GM23248 (cell line): ENCODE measurements around the gene NFIA. TPM values are rescaled to one million over a fixed set of nuclear protein-coding genes. Genes with fewer than 3 reads are reported as not detected.

Experiments used
- DNase-seq: peaks from one replicate; pipeline ENCODE4 v3.0.0-alpha.2; 2015
- H2AFZ ChIP-seq: fragments of 200-600 bp; sonication (generic); 2 replicates; pipeline ENCODE4 v1.6.1; 2016; ENCODE audit warnings: antibody characterized with exemption
- H3F3A ChIP-seq: fragments of 200-600 bp; sonication (generic); 2 replicates; pipeline ENCODE4 v1.6.1; 2016; ENCODE audit warnings: mild to moderate bottlenecking, antibody characterized with exemption, mixed run types; ENCODE audit not compliant: insufficient read depth
- H3K27ac ChIP-seq: fragments of 200-600 bp; sonication (generic); 2 replicates; pipeline ENCODE4 v1.5.1; 2016; ENCODE audit warnings: mild to moderate bottlenecking
- H3K27me3 ChIP-seq: fragments of 200-600 bp; sonication (generic); replicated peaks from 2 replicates; pipeline ENCODE4 v1.6.1; 2016; ENCODE audit warnings: mild to moderate bottlenecking; ENCODE audit not compliant: insufficient read depth
- H3K36me3 ChIP-seq: fragments of 200-600 bp; sonication (generic); 2 replicates; pipeline ENCODE4 v1.6.1; 2016; ENCODE audit warnings: low read depth, mild to moderate bottlenecking
- H3K4me1 ChIP-seq: fragments of 200-600 bp; sonication (generic); 2 replicates; pipeline ENCODE4 v1.6.1; 2016; ENCODE audit warnings: mild to moderate bottlenecking; ENCODE audit not compliant: insufficient read depth
- H3K4me2 ChIP-seq: fragments of 200-600 bp; sonication (generic); one replicate; pipeline ENCODE4 v1.6.1; 2016; ENCODE audit warnings: mild to moderate bottlenecking; ENCODE audit not compliant: unreplicated experiment
- H3K4me3 ChIP-seq: fragments of 200-600 bp; sonication (generic); 2 replicates; pipeline ENCODE4 v1.5.1; 2016; ENCODE audit warnings: mild to moderate bottlenecking
- H3K79me2 ChIP-seq: fragments of 200-600 bp; sonication (generic); 2 replicates; pipeline ENCODE4 v1.6.1; 2016; ENCODE audit warnings: mild to moderate bottlenecking; ENCODE audit not compliant: insufficient read depth
- H3K9ac ChIP-seq: fragments of 200-600 bp; sonication (generic); 2 replicates; pipeline ENCODE4 v1.6.1; 2016; ENCODE audit warnings: mild to moderate bottlenecking
- H3K9me2 ChIP-seq: fragments of 200-600 bp; sonication (generic); 2 replicates; pipeline ENCODE4 v1.6.1; 2016; ENCODE audit warnings: mixed run types, mild to moderate bottlenecking, moderate library complexity; ENCODE audit not compliant: insufficient read depth
- H3K9me3 ChIP-seq: fragments of 200-600 bp; sonication (generic); one replicate; pipeline ENCODE4 v1.6.1; 2017; ENCODE audit warnings: low read depth
- H4K20me1 ChIP-seq: fragments of 200-600 bp; sonication (generic); 2 replicates; pipeline ENCODE4 v1.6.0; 2016; ENCODE audit not compliant: insufficient read depth
- EZH2 ChIP-seq: fragments of 200-600 bp; sonication (generic); IDR thresholded peaks from 2 replicates; pipeline ENCODE4 v1.6.1; 2018; ENCODE audit warnings: antibody characterized with exemption, mild to moderate bottlenecking; ENCODE audit not compliant: insufficient read depth, poor library complexity, severe bottlenecking
- EZH2phosphoT487 ChIP-seq: fragments of 200-600 bp; sonication (generic); IDR thresholded peaks from 2 replicates; pipeline ENCODE4 v1.6.1; 2018; ENCODE audit warnings: antibody characterized with exemption, moderate library complexity, mild to moderate bottlenecking, low read depth; ENCODE audit not compliant: insufficient read depth
- WGBS, 2 experiments: methylation state at CpG; one replicate each; pipeline ENCODE4 v1.1.6; 2015 to 2017; ENCODE audit warnings: low lambda C conversion rate in 2 of 2, low coverage in 1 of 2; ENCODE audit errors: missing lambda C conversion rate in 2 of 2; 5-methylcytosine and 5-hydroxymethylcytosine counted together
- in situ Hi-C: fragments of 300-500 bp; cut with MboI; formaldehyde crosslinking; loops from 2 replicates; pipeline ENCODE4 v1.15.0; 2020
- polyA plus RNA-seq: library from polyadenylated mRNA; unstranded; fragments of >200 nt; fragmentation: Nextera tagmentation; extraction: Ambion mirVana; gene quantifications from 2 replicates; pipeline ENCODE4 v1.2.1, GENCODE V29; 2016
- total RNA-seq: library from RNA; depleted of rRNA; stranded (reverse); fragments of >200 nt; shearing (Covaris generic); gene quantifications from 2 replicates; pipeline ENCODE4 v1.2.3, GENCODE V29; 2014

NFIA gene
- total and polyA plus RNA-seq, 2 experiments from 2014 or later: 3.4 to 8.8 TPM

DNA sequence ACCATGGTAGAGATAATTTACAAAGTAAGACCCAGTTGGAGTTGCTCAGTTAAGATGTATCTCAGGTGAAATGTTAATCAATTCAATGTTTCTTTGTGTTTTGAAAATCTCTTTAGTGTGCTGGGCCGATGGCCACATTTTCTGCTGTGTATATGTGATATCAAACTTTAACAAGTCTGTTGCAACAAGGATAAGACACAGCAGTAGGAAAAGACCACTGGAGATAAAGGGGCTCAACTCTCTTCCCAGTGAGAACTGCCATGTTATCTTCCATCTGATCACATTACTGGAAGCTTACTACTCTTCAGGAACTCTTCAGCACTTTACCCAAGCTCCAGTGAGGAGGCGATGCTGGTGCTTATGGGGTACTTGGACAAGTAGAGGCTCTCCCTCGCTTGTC lies 227.7 kb downstream of the NFIA start:
- TF ChIP-seq EZH2phosphoT487: no peak
- no peaks in the 10 kb centered on the region for H3F3A ChIP-seq
- H2AFZ ChIP-seq: no peak overlapping the region
- no peak overlapping the region for H3K9ac ChIP-seq
- H3K4me3 ChIP-seq: no peak overlapping the region
- H3K27me3 ChIP-seq: no peaks in the 10 kb centered on the region
- in situ Hi-C loops: no loop called here
- WGBS, 2 experiments: 97 to 98% methylated on average over 3 of the region's 3 CpGs
- no peaks in the 10 kb centered on the region for H3K36me3 ChIP-seq
- H3K79me2 ChIP-seq: no peaks in the 10 kb centered on the region
- no peak overlapping the region for H3K4me2 ChIP-seq
- no peak for DNase-seq
- H4K20me1 ChIP-seq: no peaks in the 10 kb centered on the region
- no peaks in the 10 kb centered on the region for H3K9me3 ChIP-seq
- no peak overlapping the region for H3K27ac ChIP-seq
- H3K4me1 ChIP-seq: no peaks in the 10 kb centered on the region
- no peaks in the 10 kb centered on the region for H3K9me2 ChIP-seq

DNA sequence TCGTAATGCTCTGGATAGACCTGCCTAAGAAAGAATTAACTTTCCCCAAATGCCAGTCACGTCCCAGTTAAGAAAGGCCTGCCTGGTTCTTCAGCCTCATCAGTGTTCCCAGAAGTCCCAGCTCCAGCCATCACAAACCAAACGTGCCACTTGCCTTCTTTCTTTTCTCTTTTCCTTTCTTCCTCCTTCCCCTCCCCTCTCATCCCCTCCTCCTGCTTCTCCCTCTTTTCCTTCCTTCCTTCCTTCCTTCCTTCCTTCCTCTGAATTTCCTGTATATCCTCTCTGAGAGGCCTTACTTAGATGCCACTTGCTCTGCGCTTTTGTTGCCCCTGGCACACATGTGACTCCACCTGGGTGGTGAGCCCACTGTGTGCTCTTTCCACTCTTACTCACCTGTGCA lies 228.2 kb downstream of the NFIA start:
- H3K9me2 ChIP-seq: no peaks in the 10 kb centered on the region
- H4K20me1 ChIP-seq: no peaks in the 10 kb centered on the region
- no peaks in the 10 kb centered on the region for H3K79me2 ChIP-seq
- H3F3A ChIP-seq: no peaks in the 10 kb centered on the region
- H3K9ac ChIP-seq: no peak overlapping the region
- H3K4me2 ChIP-seq: no peak overlapping the region
- H2AFZ ChIP-seq: no peak overlapping the region
- 93 to 98% methylated on average over 4 of the region's 4 CpGs for whole genome bisulfite sequencing, 2 experiments
- H3K4me3 ChIP-seq: no peak overlapping the region
- in situ Hi-C loops: no loop called here
- no peaks in the 10 kb centered on the region for H3K4me1 ChIP-seq
- H3K9me3 ChIP-seq: no peaks in the 10 kb centered on the region
- TF ChIP-seq EZH2 (no peak), EZH2phosphoT487 (no peak)
- no peak for DNase-seq
- no peaks in the 10 kb centered on the region for H3K27me3 ChIP-seq
- H3K36me3 ChIP-seq: no peaks in the 10 kb centered on the region
- no peak overlapping the region for H3K27ac ChIP-seq

DNA sequence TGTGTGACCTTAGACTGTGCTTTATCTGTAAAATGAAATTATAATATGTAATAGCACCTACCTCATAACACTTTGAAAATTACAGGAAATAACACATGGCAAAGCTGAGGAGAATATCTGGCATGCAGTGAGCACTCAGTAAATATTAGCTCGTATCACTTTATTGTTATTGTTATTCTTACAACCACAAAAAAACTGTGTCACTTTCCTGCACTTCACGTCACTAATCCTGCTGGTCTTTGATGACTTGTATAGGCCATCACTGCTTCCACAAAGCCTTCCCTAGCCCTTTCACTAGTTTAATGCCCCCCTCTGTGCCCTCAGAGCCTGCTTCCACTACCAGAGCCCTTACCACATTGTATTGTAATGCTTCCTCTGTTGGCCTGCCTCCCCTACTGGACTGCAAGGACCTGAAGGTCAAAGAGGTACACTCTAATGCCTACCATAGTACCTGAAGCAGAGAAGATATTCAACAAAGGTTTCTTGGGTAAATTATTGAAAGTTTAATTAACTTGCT lies 231.6 kb downstream of the NFIA start:
- in situ Hi-C loops: no loop called here
- H3K79me2 ChIP-seq: no peaks in the 10 kb centered on the region
- no peak overlapping the region for H2AFZ ChIP-seq
- no peaks in the 10 kb centered on the region for H3K27me3 ChIP-seq
- peaks cover 11% of the 10 kb centered on the region for H3K4me1 ChIP-seq
- no peak for DNase-seq
- H3K9ac ChIP-seq: no peak overlapping the region
- no peaks in the 10 kb centered on the region for H3K9me3 ChIP-seq
- no peaks in the 10 kb centered on the region for H3K36me3 ChIP-seq
- 97 to 98% methylated on average over 2 of the region's 2 CpGs for WGBS, 2 experiments
- no peaks in the 10 kb centered on the region for H3K9me2 ChIP-seq
- no peak for TF ChIP-seq EZH2
- no peak for TF ChIP-seq EZH2phosphoT487
- no peak overlapping the region for H3K27ac ChIP-seq
- H3K4me3 ChIP-seq: no peak overlapping the region
- H3F3A ChIP-seq: 0 out of 2 replicates have a peak, but pooled peaks cover 1% of the 10 kb centered on the region
- H4K20me1 ChIP-seq: no peaks in the 10 kb centered on the region
- H3K4me2 ChIP-seq: no peak overlapping the region

DNA sequence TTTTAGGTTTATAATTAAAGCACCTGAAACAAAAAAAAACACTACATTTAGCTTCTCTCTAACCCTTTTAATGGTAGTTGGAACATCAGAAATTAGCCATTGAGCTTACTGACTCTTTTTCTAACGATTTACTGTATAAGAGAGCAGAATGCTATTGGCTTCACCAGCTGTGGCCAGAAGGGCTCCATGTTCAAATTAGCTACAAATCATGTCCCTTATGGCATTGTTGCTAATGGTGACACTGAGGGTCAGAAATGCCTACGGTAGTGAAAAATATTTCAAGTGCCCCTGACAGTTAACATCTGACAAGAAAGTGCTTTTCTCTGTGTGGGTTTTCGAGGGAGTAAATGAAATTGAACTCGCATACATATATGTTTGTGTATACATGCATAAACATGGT lies 232.7 kb downstream of the NFIA start:
- Histone ChIP-seq H3K79me2 (no peaks in the 10 kb centered on the region), H3K9me3 (no peaks in the 10 kb centered on the region)
- no peak for DNase-seq

DNA sequence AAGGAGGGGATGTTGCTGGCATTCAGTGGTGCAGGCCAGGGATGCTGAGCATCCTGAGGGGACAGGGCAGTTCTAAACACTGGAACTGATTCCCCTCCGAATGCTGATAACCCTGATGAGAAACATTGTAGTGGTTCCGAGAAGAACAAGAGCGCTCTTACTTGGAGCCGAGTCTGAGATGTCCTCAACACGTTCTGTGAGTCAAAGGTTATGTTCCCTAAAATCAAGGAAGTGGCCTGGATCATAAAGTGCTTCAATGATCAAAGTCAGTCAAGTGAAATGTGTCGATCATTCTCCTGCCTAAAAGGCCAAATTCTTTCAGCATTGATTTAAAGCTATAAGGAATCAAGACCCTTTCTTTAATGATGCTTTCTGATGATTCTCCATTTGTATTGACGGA lies 234.1 kb downstream of the NFIA start:
- Histone ChIP-seq H3K36me3 (no peaks in the 10 kb centered on the region), H3F3A (0 out of 2 replicates have a peak, but pooled peaks cover 7% of the 10 kb centered on the region), H3K4me2 (no peak overlapping the region), H4K20me1 (no peaks in the 10 kb centered on the region), H3K9me3 (no peaks in the 10 kb centered on the region), H3K27ac (no peak overlapping the region), H3K27me3 (no peaks in the 10 kb centered on the region), H3K4me1 (peaks cover 16% of the 10 kb centered on the region), H3K4me3 (no peak overlapping the region), H3K79me2 (no peaks in the 10 kb centered on the region), H2AFZ (no peak overlapping the region), H3K9me2 (no peaks in the 10 kb centered on the region), H3K9ac (no peak overlapping the region)
- no peak for DNase-seq
- in situ Hi-C loops: no loop called here
- TF ChIP-seq EZH2phosphoT487: no peak
- no peak for TF ChIP-seq EZH2
- WGBS, 2 experiments: 94 to 95% methylated on average over 7 of the region's 7 CpGs

More for the DNA sequence above, 232.7 kb downstream of the NFIA start:
- in situ Hi-C loops: no loop called here
- 0 out of 2 replicates have a peak, but pooled peaks cover 7% of the 10 kb centered on the region for H3F3A ChIP-seq
- H4K20me1 ChIP-seq: no peaks in the 10 kb centered on the region
- TF ChIP-seq EZH2phosphoT487: no peak
- TF ChIP-seq EZH2: no peak
- no peak overlapping the region for H3K27ac ChIP-seq
- no peak overlapping the region for H2AFZ ChIP-seq
- no peaks in the 10 kb centered on the region for H3K36me3 ChIP-seq
- no peak overlapping the region for H3K4me2 ChIP-seq
- H3K9me2 ChIP-seq: no peaks in the 10 kb centered on the region
- peaks cover 16% of the 10 kb centered on the region for H3K4me1 ChIP-seq
- WGBS, 2 experiments: 85 to 87% methylated on average over 4 of the region's 4 CpGs
- no peaks in the 10 kb centered on the region for H3K27me3 ChIP-seq
- no peak overlapping the region for H3K4me3 ChIP-seq
- H3K9ac ChIP-seq: no peak overlapping the region
